Heart left ventricle (tissue), 16 donors: ENCODE results near the gene ZSCAN5C. TPM values are rescaled to one million over a fixed set of nuclear protein-coding genes. Genes with fewer than 3 reads are reported as not detected.

Experiments
- ATAC-seq, 4 donors: fragments of 200-7000 bp; cut with Tn5 transposase; one replicate each; pipeline ENCODE4 v1.9.1; 2020 to 2022; ENCODE audit warnings: moderate library complexity in 4 of 4, mild to moderate bottlenecking in 3 of 4, moderate number of reproducible peaks in 1 of 4
- DNase-seq, 5 donors: peaks; one replicate each; pipeline ENCODE4 v3.0.0-alpha.2; 2020
- H3K27ac ChIP-seq, 12 donors: fragments of 200-600 bp; sonication (generic) in 4 of 12; one replicate each; pipeline versions ENCODE4 v1.5.0 to v1.8.0; 2016 to 2022; ENCODE audit warnings: mild to moderate bottlenecking in 2 of 12
- H3K27me3 ChIP-seq, 9 donors: fragments of 200-600 bp; sonication (generic) in 2 of 9; one replicate each; pipeline versions ENCODE4 v1.5.1 to v1.8.0; 2016 to 2022; ENCODE audit warnings: mild to moderate bottlenecking in 3 of 9
- H3K36me3 ChIP-seq, 9 donors: fragments of 200-600 bp; sonication (generic) in 2 of 9; one replicate each; pipeline versions ENCODE4 v1.5.0 to v1.8.0; 2018 to 2022; ENCODE audit warnings: mild to moderate bottlenecking in 2 of 9
- H3K4me1 ChIP-seq, 12 donors: fragments of 200-600 bp; sonication (generic) in 4 of 12; one replicate each; pipeline versions ENCODE4 v1.5.0 to v1.8.0; 2016 to 2022; ENCODE audit warnings: mild to moderate bottlenecking in 3 of 12
- H3K4me3 ChIP-seq, 12 donors: fragments of 200-600 bp; sonication (generic) in 4 of 12; one replicate each; pipeline versions ENCODE4 v1.5.0 to v1.8.0; 2017 to 2022; ENCODE audit warnings: mild to moderate bottlenecking in 9 of 12, moderate library complexity in 4 of 12
- H3K9me3 ChIP-seq, 12 donors: fragments of 200-600 bp; sonication (generic) in 4 of 12; one replicate each; pipeline versions ENCODE4 v1.5.0 to v1.8.0; 2016 to 2022; ENCODE audit warnings: mild to moderate bottlenecking in 1 of 12
- POLR2A ChIP-seq, 2 donors: fragments of 450-650 bp; IDR thresholded peaks; one replicate each; pipeline ENCODE4 v1.6.1; 2017; ENCODE audit warnings: antibody characterized with exemption in 2 of 2, mild to moderate bottlenecking in 2 of 2, moderate library complexity in 2 of 2
- WGBS, 4 donors: extraction: QIAGEN DNeasy Blood & Tissue Kit in 2 of 4; methylation state at CpG; one replicate each; pipeline versions ENCODE4 v1.1.5 to v1.1.7; 2013 to 2018; 5-methylcytosine and 5-hydroxymethylcytosine counted together
- intact Hi-C, 10 donors: fragments of 100-400 bp; cut with DNase I; formaldehyde crosslinking; loops; one replicate each; pipeline versions ENCODE4 v1.11.1 to v1.14.2; 2022
- polyA plus RNA-seq, 2 donors: library from polyadenylated mRNA; stranded (reverse); fragments of 200-250 nt; gene quantifications; one replicate each; pipeline ENCODE4 v1.2.3, GENCODE V29; 2013
- total RNA-seq, 9 donors: library from RNA; depleted of rRNA in 2 of 9; stranded (reverse); fragments of >200 nt in 2 of 9; fragmentation: NEBNext Ultra II Directional in 3 of 9; extraction: Animal tissue kit (Norgen Biotek cat#: 25700) in 3 of 9; gene quantifications; one replicate each; pipeline versions ENCODE4 v1.1.0 to v1.2.4, GENCODE V29; 2016 to 2023
- TF ChIP-seq, protein P1 (sequence below), 12 donors: fragments of 200-600 bp; sonication (generic) in 4 of 12; IDR thresholded peaks; one replicate each; pipeline versions ENCODE4 v1.5.0 to v1.8.0; 2018 to 2022; ENCODE audit warnings: antibody characterized with exemption in 12 of 12, mild to moderate bottlenecking in 5 of 12
- donor health status: ischemic (EF 13 %, LVEDD 7.1; RV severe dilation, severe dysfunction).
- donor health status: healthy with polysubstance abuse.
- donor health status: DM: no; HTN: yes; CAD: no.
- donor health status: DM: no; HTN: no; CAD: no.
- donor health status: ischemic (EF 25% LVEDD 6.9; RV normal size, moderate dysfunction).
- donor health status: ischemic (EF 25% LVEDD 5.7; RV mildly dilated, moderate dysfunction).
- donor health status: healthy.
- donor health status: DM: yes; HTN: yes; CAD: no.
- donor health status: ischemic (EF 35%, LVEDD 5.7; RV mildly dilated, moderate dysfunction).
- donor health status: nonischemic (EF 11% LVEDD 7.7; RV severe dilation, severe dysfunction).
- donor health status: DM: yes; HTN: yes; CAD: no.
- donor health status: PGD.
- donor health status: ischemic (EF 29% LVEDD 5.4; RV normal size, mild dysfunction).
- donor health status: nonischemic (EF 23%, LVEDD 6.1; RV moderate dilation, normal function).

Gene ZSCAN5C
- total and polyA plus RNA-seq, 11 donors: not detected

GRCh38 chr19:56161534-56161933, 40.5 kb upstream of the ZSCAN5C start:
- no peak overlapping the region for H3K27ac ChIP-seq
- H3K27me3 ChIP-seq: no peaks in the 10 kb centered on the region
- ATAC-seq (no peak), DNase-seq (no peak)
- no peaks in the 10 kb centered on the region for H3K9me3 ChIP-seq
- H3K4me3 ChIP-seq: no peak overlapping the region
- WGBS, 4 donors: 93 to 96% (median 95%) methylated on average over 6 to 11 of the region's 11 CpGs
- peaks cover 0 to 8% (median 0%) of the 10 kb centered on the region in 12 donors for H3K4me1 ChIP-seq
- intact Hi-C loops: no loop called here
- peaks cover 0 to 36% (median 21%) of the 10 kb centered on the region in 9 donors for H3K36me3 ChIP-seq
- no peak for TF ChIP-seq POLR2A (IDR thresholded peaks at IDR 0.05)
- TF ChIP-seq, protein P1, sequence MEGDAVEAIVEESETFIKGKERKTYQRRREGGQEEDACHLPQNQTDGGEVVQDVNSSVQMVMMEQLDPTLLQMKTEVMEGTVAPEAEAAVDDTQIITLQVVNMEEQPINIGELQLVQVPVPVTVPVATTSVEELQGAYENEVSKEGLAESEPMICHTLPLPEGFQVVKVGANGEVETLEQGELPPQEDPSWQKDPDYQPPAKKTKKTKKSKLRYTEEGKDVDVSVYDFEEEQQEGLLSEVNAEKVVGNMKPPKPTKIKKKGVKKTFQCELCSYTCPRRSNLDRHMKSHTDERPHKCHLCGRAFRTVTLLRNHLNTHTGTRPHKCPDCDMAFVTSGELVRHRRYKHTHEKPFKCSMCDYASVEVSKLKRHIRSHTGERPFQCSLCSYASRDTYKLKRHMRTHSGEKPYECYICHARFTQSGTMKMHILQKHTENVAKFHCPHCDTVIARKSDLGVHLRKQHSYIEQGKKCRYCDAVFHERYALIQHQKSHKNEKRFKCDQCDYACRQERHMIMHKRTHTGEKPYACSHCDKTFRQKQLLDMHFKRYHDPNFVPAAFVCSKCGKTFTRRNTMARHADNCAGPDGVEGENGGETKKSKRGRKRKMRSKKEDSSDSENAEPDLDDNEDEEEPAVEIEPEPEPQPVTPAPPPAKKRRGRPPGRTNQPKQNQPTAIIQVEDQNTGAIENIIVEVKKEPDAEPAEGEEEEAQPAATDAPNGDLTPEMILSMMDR (IDR thresholded peaks at IDR 0.05): no peak

DNA sequence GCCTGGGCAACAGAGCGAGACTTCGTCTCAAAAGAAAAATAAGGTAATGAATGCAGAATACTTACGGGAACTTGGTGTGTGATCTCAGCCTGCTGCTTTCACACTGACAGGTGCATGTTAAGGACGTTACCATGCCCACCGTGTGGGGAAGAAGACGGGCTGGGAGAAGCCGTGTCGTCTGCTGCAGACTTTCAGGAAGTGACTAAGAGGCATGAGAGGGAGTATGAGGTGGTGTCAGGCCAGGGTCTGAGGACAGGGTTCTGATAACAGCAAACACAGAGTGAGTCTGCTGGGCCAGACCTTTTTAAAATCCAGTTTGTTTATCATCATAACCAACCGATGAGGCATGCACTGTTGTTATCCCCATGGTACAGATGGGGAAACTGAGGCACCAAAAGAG, 39.8 kb upstream of the ZSCAN5C start:
- 49 to 64% (median 52%) methylated on average over 9 of the region's 9 CpGs for WGBS, 4 donors
- TF ChIP-seq POLR2A (IDR thresholded peaks at IDR 0.05): no peak
- TF ChIP-seq, protein P1 (IDR thresholded peaks at IDR 0.05): no peak
- Histone ChIP-seq H3K36me3 (peaks cover 0 to 36% (median 21%) of the 10 kb centered on the region in 9 donors), H3K4me3 (no peak overlapping the region), H3K27me3 (no peaks in the 10 kb centered on the region), H3K4me1 (peaks cover 0 to 3% (median 0%) of the 10 kb centered on the region in 12 donors), H3K9me3 (no peaks in the 10 kb centered on the region), H3K27ac (no peak overlapping the region)
- no peak for ATAC-seq
- no peak for DNase-seq
- intact Hi-C loops: no loop called here

DNA sequence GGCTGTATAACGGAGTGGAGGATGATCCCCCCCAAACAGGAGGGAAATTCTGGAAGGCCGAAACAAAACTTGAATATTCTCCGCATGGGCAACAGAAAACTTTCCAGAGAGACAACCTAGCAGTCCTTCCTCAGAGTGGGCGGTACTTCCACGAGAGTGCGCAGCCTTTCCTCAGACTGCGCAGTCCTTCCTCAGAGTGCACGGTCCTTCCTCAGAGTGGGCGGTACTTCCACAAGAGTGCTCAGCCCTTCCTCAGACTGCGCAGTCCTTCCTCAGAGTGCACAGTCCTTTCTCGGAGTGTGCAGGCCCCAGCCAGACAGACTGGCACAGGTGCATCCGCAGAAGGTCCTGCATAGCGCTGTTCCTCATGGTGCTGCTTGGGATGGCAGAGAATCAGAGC, 39.0 kb upstream of the ZSCAN5C start:
- no peaks in the 10 kb centered on the region for H3K9me3 ChIP-seq
- H3K27ac ChIP-seq: no peak overlapping the region
- ATAC-seq: no peak
- no peaks in the 10 kb centered on the region for H3K4me1 ChIP-seq
- H3K27me3 ChIP-seq: no peaks in the 10 kb centered on the region
- TF ChIP-seq POLR2A (IDR thresholded peaks at IDR 0.05): no peak
- TF ChIP-seq, protein P1 (IDR thresholded peaks at IDR 0.05): no peak
- intact Hi-C loops: no loop called here
- 86 to 94% (median 91%) methylated on average over 10 to 13 of the region's 13 CpGs for WGBS, 4 donors
- peaks cover 0 to 35% (median 21%) of the 10 kb centered on the region in 9 donors for H3K36me3 ChIP-seq
- no peak overlapping the region for H3K4me3 ChIP-seq
- no peak for DNase-seq

DNA sequence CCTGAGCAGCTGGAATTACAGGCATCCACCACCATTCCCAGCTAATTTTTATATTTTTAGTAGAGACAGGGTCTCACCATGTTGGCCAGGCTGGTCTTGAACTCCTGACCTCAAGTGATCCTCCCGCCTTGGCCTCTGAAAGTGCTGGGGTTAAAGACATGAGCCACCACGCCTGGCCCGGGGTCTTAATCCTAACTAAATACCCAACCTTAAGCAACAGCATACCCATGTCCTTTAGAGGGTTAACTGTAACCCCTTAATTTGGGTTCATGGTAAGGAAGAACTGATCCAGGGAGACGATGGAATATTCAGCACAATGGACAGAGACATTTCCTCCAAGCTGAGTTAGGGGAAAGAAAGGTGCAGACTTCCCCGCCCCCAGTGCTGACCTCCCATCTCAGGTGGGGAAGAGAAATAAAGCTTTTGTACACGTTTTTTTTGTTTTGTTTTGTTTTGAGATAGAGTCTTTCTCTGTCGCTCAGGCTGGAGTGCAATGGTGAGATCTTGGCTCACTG, 35.0 kb upstream of the ZSCAN5C start:
- H3K9me3 ChIP-seq: no peaks in the 10 kb centered on the region
- ATAC-seq: no peak
- no peak for DNase-seq
- H3K4me3 ChIP-seq: no peak overlapping the region
- no peaks in the 10 kb centered on the region for H3K36me3 ChIP-seq
- no peak overlapping the region for H3K27ac ChIP-seq
- H3K27me3 ChIP-seq: no peaks in the 10 kb centered on the region
- TF ChIP-seq POLR2A (IDR thresholded peaks at IDR 0.05): no peak
- TF ChIP-seq, protein P1 (IDR thresholded peaks at IDR 0.05): no peak
- intact Hi-C loops: no loop called here
- peaks cover 0 to 6% (median 0%) of the 10 kb centered on the region in 12 donors for H3K4me1 ChIP-seq
- 37 to 43% (median 42%) methylated on average over 7 of the region's 7 CpGs for WGBS, 4 donors
